SJSA1 (cell line): ENCODE measurements around the gene RTN4RL1. TPM values are rescaled to one million over a fixed set of nuclear protein-coding genes. Genes with fewer than 3 reads are reported as not detected.

Experiments
- DNase-seq, 2 experiments: peaks; one replicate each; pipeline ENCODE4 v3.0.0-alpha.2; 2015 to 2020; ENCODE audit warnings: low spot score in 2 of 2, low read depth in 1 of 2
- H3K27ac ChIP-seq: fragments of 250-450 bp; sonication (Bioruptor Pico); 2 replicates; pipeline ENCODE4 v1.5.1; 2020; ENCODE audit warnings: mild to moderate bottlenecking, moderate library complexity
- H3K27me3 ChIP-seq: fragments of 250-450 bp; sonication (Bioruptor Pico); replicated peaks from 2 replicates; pipeline ENCODE4 v1.5.1; 2020; ENCODE audit warnings: mild to moderate bottlenecking, moderate library complexity
- H3K36me3 ChIP-seq: fragments of 250-450 bp; sonication (Bioruptor Pico); 2 replicates; pipeline ENCODE4 v1.5.1; 2020; ENCODE audit warnings: mild to moderate bottlenecking
- H3K4me1 ChIP-seq: fragments of 250-450 bp; sonication (Bioruptor Pico); replicated peaks from 2 replicates; pipeline ENCODE4 v1.6.1; 2021; ENCODE audit warnings: mild to moderate bottlenecking
- H3K4me3 ChIP-seq: fragments of 250-450 bp; sonication (Bioruptor Pico); 2 replicates; pipeline ENCODE4 v1.5.1; 2020; ENCODE audit warnings: mild to moderate bottlenecking
- H3K9me3 ChIP-seq: fragments of 250-450 bp; sonication (Bioruptor Pico); replicated peaks from 2 replicates; pipeline ENCODE4 v1.5.1; 2020; ENCODE audit warnings: mild to moderate bottlenecking
- total RNA-seq: library from RNA; depleted of rRNA; stranded (reverse); fragments of >200 nt; shearing (Covaris generic); gene quantifications from 2 replicates; pipeline ENCODE4 v1.2.3, GENCODE V29; 2014

RTN4RL1 gene
- total RNA-seq, 1 experiment from 2014 or later: not detected

DNA sequence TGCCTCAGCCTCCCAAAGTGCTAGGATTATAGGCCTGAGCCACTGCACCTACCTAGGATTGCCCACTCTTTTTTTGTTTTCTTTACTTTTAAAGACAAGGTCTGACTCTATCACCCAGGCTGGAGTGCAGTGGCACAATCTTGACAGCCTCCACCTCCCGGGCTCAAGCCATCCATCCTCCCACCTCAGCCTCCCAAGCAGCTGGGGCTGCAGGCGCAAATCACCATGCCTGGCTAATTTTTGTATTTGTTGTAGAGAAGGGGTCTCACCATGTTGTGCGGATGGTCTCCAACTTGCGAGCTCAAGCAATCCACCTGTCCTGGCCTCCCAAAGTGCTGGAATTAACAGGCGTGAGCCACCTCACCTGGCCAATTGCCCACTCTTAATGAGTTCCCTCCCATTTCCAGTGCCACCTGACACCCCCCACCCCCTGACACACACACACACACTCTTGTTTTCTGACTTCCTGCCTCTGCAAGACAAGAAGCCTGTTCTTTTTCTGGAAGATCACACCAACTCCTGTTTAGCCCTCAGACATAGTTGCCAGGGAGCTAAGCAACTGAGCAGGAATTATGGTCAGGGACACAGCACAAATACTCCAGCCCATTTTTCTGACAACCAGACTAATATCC lies 19.2 kb upstream of the RTN4RL1 start:
- H3K36me3 ChIP-seq: peaks cover 37% of the 10 kb centered on the region
- no peaks in the 10 kb centered on the region for H3K27me3 ChIP-seq
- H3K27ac ChIP-seq: no peak overlapping the region
- H3K9me3 ChIP-seq: no peaks in the 10 kb centered on the region
- H3K4me3 ChIP-seq: no peak overlapping the region
- H3K4me1 ChIP-seq: peaks cover 31% of the 10 kb centered on the region
- DNase-seq: no peak

DNA sequence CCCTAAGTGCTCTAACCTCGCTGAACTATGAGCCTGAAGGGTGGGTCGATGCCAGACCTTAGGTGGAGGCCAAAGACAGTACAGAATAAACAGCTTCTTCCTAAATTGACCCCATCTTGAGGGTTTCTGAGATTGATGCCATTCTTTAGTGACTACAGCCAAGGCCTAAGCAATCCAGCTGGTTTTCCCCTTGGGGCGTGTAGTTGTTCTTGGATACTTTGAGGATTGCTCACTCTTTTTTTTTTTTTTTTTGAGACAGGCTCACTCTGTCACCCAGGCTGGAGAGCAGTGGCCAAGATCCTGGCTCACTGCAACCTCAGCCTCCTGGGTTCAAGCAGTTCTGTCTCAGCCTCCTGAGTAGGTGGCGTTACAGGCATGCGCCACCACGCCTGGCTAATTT lies 18.7 kb upstream of the RTN4RL1 start:
- Histone ChIP-seq H3K27me3 (no peaks in the 10 kb centered on the region), H3K36me3 (peaks cover 37% of the 10 kb centered on the region), H3K4me1 (peaks cover 27% of the 10 kb centered on the region), H3K9me3 (no peaks in the 10 kb centered on the region), H3K4me3 (no peak overlapping the region), H3K27ac (0 out of 2 replicates have a peak overlapping the region, but pooled peaks have one; percentile 16)
- DNase-seq: no peak

DNA sequence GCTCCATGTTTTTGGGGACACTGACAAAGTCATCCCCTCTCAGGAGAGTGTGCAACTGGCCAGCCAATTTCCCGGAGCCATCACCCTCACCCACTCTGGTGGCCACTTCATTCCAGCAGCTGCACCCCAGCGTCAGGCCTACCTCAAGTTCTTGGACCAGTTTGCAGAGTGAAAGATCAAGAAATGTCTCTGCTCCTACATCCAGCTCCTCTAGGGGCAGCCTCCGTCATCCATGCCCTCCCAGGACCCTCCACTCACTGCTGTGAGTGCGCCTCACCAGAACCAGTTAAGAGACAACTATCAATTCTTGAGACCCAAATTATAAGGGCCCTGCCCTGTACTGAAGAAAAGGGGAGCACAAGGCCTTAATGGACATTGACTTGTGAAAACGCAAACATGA lies 17.8 kb upstream of the RTN4RL1 start:
- H3K9me3 ChIP-seq: no peaks in the 10 kb centered on the region
- peaks cover 37% of the 10 kb centered on the region for H3K36me3 ChIP-seq
- peak overlapping the region; percentile 75 for H3K4me3 ChIP-seq
- H3K27me3 ChIP-seq: no peaks in the 10 kb centered on the region
- H3K4me1 ChIP-seq: peaks cover 27% of the 10 kb centered on the region
- no peak overlapping the region for H3K27ac ChIP-seq
- no peak for DNase-seq

DNA sequence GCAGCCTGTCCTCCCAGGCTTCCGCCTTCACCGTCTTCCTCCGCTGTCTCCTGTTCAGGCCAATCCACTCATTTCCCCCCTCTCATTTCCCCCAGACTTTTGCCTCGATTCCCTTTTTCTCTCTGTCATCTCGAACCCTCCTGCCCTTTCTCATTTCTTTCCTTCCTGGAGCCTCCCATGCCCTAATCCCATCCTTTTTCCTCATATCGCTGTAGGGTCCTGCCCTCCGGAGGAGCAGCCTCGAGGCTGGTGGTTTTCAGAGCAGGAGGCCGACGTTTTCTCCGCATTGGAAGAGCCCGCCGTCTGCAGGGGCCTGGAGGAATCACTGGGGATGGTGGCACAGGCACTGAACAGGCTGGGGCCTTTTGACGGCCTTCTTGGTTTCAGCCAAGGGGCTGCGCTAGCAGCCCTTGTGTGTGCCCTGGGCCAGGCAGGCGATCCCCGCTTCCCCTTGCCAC lies 17.3 kb upstream of the RTN4RL1 start:
- no peaks in the 10 kb centered on the region for H3K27me3 ChIP-seq
- H3K27ac ChIP-seq: peak overlapping the region; percentile 87
- DNase-seq: peak in 1 of 2 experiments; percentile 62
- no peaks in the 10 kb centered on the region for H3K9me3 ChIP-seq
- peaks cover 40% of the 10 kb centered on the region for H3K36me3 ChIP-seq
- peaks cover 27% of the 10 kb centered on the region for H3K4me1 ChIP-seq
- H3K4me3 ChIP-seq: peak overlapping the region; percentile 75

DNA sequence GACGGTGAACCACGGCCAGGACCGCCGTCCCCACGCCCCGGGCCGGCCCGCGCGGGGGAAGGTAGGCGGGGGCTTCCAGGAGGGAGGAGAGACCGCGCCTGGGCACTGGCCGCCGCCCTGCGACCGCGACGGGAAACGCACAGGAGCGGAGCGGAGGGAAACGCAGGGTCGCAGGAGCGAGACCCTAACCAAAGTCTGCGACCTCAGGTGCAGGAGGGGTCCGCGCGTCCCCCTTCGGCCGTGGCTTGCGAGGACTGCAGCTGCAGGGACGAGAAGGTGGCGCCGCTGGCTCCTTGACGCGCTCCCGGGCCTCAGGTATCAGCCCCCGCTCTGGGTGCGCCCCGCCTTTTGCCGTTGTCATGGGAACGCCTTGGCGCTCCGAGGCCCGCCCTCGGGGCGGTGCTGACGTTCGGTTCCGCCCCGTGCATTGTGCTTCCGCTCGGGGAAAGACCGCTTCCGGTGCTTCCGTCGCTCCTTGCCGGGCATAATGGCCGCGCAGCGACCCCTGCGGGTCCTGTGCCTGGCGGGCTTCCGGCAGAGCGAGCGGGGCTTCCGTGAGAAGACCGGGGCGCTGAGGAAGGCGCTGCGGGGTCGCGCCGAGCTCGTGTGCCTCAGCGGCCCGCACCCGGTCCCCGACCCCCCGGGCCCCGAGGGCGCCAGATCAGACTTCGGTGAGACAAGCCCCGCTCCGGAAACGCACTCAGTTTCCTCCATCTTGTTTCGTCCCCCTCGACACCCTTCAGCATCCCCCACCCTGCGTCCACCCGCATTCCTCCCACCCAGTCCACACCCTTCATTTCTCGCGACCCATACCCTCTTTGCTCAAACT lies 16.6 kb upstream of the RTN4RL1 start, which contains the start of gene OVCA2:
Gene OVCA2, plus strand, starts transcription at position 462 of the 829 bp plus-strand sequence. Its CDS starts 26 bp downstream, at position 488.
- DNase-seq: peak; percentile 93 to 95
- Histone ChIP-seq H3K27me3 (no peaks in the 10 kb centered on the region), H3K4me1 (peaks cover 27% of the 10 kb centered on the region), H3K36me3 (peaks cover 44% of the 10 kb centered on the region), H3K4me3 (peak within 1 kb of the TSS; percentile 75), H3K9me3 (no peaks in the 10 kb centered on the region), H3K27ac (peak within 1 kb of the TSS; percentile 87)

DNA sequence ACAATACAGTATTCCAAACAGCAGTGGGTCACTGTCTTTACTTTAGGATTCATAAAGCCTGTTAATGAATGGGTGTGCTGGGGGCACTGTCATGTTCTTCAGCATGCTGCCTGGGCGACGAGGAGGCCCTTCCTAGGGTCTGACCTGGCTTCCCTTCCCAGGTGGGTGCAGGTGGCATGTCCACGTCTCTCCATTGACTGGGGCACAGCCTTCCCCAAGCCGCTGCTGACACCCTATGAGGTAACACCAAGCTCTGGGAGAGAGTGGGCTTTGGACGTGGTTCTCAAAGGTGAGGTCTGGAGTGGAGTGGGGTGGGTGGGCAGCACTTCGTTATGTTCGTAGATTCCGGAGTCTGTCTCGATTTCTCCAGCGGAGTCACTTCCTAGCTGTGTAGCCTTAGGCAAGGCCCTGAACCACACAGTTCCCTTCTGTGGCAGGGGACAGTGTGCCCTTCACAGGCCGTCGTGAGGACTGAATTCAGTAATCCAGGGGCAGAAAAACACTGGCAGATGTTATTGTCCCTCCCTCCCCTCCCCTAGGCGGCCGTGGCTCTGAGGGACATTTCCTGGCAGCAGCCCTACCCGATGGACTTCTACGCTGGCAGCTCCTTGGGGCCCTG lies 15.9 kb upstream of the RTN4RL1 start:
- no peaks in the 10 kb centered on the region for H3K9me3 ChIP-seq
- no peak for DNase-seq
- peaks cover 27% of the 10 kb centered on the region for H3K4me1 ChIP-seq
- no peaks in the 10 kb centered on the region for H3K27me3 ChIP-seq
- H3K27ac ChIP-seq: 0 out of 2 replicates have a peak overlapping the region, but pooled peaks have one; percentile 87
- peaks cover 50% of the 10 kb centered on the region for H3K36me3 ChIP-seq
- H3K4me3 ChIP-seq: peak overlapping the region; percentile 75

DNA sequence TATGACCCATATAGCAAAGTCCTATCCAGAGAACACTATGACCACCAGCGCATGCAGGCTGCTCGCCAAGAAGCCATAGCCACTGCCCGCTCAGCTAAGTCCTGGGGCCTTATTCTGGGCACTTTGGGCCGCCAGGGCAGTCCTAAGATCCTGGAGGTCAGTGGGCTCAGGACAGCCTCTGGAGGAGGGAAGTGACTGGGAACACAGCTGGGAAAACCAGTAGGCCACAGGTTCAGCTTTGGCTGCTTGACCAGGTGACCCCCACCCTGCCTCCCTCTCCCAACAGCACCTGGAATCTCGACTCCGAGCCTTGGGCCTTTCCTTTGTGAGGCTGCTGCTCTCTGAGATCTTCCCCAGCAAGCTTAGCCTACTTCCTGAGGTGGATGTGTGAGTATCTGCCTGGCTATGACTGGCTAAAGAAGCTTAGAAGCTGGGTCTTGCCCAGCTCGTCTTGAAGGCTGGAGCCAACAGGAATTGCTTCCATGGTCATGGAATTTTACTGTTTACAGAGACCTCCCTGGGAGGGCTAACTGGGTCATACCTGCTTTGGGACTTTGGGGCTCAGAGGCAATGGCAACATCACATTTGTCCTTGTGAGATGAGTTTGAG lies 15.2 kb upstream of the RTN4RL1 start:
- Histone ChIP-seq H3K4me3 (no peak overlapping the region), H3K36me3 (peaks cover 52% of the 10 kb centered on the region), H3K4me1 (peaks cover 27% of the 10 kb centered on the region), H3K27me3 (no peaks in the 10 kb centered on the region), H3K9me3 (no peaks in the 10 kb centered on the region), H3K27ac (no peak overlapping the region)
- DNase-seq: no peak

DNA sequence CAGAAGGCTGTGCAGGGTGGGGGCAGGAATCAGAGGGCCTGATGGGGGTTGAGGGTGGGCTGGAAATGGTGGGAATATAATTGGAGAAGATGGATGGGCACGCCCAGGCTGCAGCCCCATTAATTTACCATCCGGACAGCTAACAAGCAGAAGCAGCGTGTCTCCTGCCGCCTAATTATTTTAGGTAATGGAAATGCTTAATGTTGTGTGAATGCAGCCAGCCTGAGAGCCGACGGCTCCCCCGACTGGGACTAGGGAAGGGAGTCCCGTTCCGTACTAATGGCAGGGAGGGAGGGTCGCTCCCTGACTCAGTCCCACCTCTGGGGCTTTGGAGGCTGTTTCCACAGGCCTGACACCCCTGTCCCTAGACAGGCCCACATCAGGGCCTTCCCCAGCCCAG lies 12.0 kb upstream of the RTN4RL1 start:
- Histone ChIP-seq H3K4me3 (no peak overlapping the region), H3K4me1 (peaks cover 8% of the 10 kb centered on the region)

DNA sequence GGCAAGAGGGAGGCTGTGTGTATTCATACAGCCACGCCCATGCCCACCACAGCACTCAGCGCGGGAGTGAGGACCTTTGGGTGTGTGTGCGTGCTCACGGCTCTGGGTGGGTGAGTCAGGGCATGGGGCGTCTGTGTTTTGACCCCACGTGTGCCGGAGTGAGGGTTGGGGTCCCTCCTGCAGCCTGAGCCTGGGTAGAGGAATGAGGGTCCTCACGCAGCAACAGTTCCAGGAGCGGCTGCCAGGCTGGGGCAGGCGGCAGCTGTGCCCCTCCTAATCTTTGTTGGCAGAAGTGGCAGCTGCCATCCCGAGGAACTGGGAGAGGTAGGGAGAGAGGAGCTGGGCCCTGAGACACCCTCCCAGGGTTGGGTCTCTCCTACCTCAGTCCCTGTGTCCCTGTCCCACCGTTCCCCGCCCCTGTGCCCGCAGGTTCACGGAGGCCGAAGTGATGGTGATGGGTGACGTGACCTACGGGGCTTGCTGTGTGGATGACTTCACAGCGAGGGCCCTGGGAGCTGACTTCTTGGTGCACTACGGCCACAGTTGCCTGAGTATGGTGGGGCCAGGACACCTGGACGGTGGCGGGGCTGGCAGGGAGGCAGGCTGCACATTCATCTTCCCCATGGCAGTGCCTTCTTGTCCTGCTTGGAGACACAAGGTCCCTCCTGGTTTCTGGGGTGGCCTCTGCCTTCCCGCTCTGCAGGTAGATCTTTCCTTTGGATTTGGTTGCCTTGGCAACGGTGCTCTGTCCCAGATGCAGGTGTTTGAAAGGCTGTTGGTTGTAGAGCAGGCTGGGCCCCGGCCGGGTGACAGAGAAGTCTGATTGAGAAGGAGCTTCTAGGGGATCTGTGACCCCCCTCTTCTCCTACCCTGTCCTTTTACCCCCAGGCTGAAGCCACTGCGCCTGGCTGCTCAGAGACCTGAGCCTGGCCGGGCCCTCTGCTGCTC lies 10.7 kb upstream of the RTN4RL1 start:
- H3K4me1 ChIP-seq: peaks cover 3% of the 10 kb centered on the region; the same call in 1 of the 2 replicates
- H3K27me3 ChIP-seq: no peaks in the 10 kb centered on the region
- no peaks in the 10 kb centered on the region for H3K9me3 ChIP-seq
- no peak overlapping the region for H3K4me3 ChIP-seq
- peaks cover 22% of the 10 kb centered on the region for H3K36me3 ChIP-seq
- DNase-seq: no peak
- H3K27ac ChIP-seq: no peak overlapping the region

More for the DNA sequence above, 12.0 kb upstream of the RTN4RL1 start:
- H3K9me3 ChIP-seq: no peaks in the 10 kb centered on the region
- no peak for DNase-seq
- peaks cover 25% of the 10 kb centered on the region for H3K36me3 ChIP-seq
- H3K27ac ChIP-seq: no peak overlapping the region
- no peaks in the 10 kb centered on the region for H3K27me3 ChIP-seq

DNA sequence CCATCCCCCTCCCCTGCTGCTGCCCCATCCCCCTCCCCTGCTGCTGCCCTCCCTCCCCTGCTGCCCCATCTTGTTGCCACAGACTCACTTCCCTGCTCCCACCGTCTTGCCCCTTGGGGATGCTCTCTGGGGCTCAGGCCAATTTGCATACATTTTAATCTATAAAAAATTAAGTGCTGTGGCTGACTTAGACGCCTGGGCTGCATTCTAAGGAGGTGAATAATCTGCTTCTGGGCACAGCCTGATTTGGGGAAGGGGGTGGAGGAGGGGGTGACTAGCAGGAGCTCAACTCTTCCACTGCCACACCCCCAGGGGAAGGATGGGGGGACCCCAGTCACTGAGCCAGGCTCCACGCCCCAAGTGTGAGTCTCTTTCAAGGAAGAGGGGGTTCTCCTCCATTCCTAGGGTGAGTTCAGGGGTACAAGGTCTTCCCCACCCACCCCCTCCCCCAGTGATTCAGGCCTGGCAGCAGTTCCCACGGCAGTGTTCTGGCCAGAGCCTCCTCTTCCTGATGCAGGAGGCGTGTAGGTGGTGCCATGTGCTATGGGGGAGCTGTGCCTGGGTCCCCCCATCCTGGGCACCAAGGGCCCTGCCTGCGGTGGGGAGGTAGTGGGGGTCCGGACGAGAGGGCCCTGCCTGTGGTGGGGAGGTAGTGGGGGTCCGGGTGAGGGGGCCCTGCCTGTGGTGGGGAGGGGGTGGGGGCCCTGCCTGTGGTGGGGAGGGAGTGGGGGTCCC lies 9.8 kb upstream of the RTN4RL1 start:
- no peak overlapping the region for H3K4me3 ChIP-seq
- H3K27me3 ChIP-seq: no peaks in the 10 kb centered on the region
- no peak overlapping the region for H3K27ac ChIP-seq
- H3K4me1 ChIP-seq: peaks cover 4% of the 10 kb centered on the region; the same call in 1 of the 2 replicates
- DNase-seq: no peak
- H3K9me3 ChIP-seq: no peaks in the 10 kb centered on the region
- H3K36me3 ChIP-seq: peaks cover 22% of the 10 kb centered on the region

DNA sequence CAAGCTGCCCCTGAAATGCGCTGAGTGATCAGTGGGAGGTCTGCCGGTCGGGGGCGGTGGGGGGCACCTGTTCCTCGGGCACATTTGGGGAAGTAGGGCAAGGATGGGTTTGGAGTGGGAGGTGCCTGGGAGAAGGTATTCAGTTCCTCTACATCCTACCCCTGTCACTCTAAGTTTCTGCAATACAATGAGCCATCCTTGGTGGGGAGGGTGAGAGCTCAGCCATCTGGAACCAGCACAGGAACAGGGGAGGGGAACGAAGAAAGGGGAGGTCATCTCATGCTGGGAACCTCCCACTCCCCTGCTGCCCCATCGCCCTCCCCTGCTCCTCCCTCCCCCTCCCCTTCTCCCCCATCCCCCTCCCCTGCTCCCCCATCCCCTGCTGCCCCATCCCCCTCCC lies 9.0 kb upstream of the RTN4RL1 start:
- no peak overlapping the region for H3K4me3 ChIP-seq
- H3K27me3 ChIP-seq: no peaks in the 10 kb centered on the region
- H3K9me3 ChIP-seq: no peaks in the 10 kb centered on the region
- H3K4me1 ChIP-seq: peaks cover 9% of the 10 kb centered on the region
- DNase-seq: no peak
- peaks cover 19% of the 10 kb centered on the region for H3K36me3 ChIP-seq
- no peak overlapping the region for H3K27ac ChIP-seq

DNA sequence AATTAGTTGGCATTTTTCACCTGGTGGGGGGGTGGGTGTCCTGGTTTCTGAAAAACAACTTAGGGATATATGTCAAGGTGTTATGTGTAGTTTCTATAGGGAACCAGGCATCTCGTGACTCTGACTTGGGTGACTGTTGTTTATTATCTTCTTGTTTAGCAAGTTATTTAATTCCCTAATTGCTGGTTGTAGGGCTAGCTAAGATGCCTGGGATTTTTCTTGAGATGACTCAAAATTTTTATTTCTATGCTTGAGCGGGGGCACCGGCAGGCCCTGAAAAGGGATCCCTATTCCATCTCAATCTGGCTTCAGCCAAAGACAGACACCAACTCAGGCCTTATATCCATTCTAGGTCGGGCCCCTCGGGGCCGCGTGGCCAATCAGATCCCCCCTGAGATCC lies 8.0 kb upstream of the RTN4RL1 start:
- Histone ChIP-seq H3K4me3 (no peak overlapping the region), H3K27me3 (no peaks in the 10 kb centered on the region; the same call in 1 of the 2 replicates), H3K9me3 (no peaks in the 10 kb centered on the region), H3K36me3 (peaks cover 19% of the 10 kb centered on the region), H3K4me1 (peaks cover 9% of the 10 kb centered on the region), H3K27ac (no peak overlapping the region)
- no peak for DNase-seq
